M059J (cell line): ENCODE results near the gene PDCD1LG2. TPM values are rescaled to one million over a fixed set of nuclear protein-coding genes. Genes with fewer than 3 reads are reported as not detected.
"Not testable (repeated sequence)": the region's sequence is repeated elsewhere in the genome, so short reads cannot be mapped to it uniquely, and the experiment has no call there.

Experiments
- DNase-seq: peaks from one replicate; pipeline ENCODE4 v3.0.0-alpha.2; 2012; ENCODE audit warnings: low read depth
- total RNA-seq: library from RNA; depleted of rRNA; stranded (reverse); fragments of >200 nt; shearing (Covaris generic); gene quantifications from 2 replicates; pipeline ENCODE4 v1.2.3, GENCODE V29; 2014; rRNA removed

PDCD1LG2 gene
- 20.7 and 28.1 TPM in 2 replicates for total RNA-seq

DNA sequence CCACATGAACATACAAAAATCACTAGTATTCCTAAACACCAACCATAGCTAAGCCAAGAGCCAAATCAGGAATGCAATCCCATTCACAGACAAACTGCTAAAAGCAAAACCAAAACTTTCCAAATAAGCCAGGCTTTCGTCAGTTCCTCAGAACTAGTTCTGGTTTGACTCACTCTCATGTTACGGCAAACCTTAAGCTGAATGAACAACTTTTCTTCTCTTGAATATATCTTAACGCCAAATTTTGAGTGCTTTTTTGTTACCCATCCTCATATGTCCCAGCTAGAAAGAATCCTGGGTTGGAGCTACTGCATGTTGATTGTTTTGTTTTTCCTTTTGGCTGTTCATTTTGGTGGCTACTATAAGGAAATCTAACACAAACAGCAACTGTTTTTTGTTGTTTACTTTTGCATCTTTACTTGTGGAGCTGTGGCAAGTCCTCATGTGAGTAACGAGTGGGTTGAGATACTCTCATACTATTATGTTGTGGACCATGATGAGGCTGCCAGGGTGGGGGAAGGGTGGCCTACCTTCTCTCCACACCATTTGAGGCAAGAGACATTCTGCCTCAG is at the start of gene PDCD1LG2:
Gene PDCD1LG2, plus strand, starts transcription at position 172 of the 572 bp plus-strand sequence. CDS start 12,016 bp downstream, outside the sequence.
- peak; percentile 86 for DNase-seq

DNA sequence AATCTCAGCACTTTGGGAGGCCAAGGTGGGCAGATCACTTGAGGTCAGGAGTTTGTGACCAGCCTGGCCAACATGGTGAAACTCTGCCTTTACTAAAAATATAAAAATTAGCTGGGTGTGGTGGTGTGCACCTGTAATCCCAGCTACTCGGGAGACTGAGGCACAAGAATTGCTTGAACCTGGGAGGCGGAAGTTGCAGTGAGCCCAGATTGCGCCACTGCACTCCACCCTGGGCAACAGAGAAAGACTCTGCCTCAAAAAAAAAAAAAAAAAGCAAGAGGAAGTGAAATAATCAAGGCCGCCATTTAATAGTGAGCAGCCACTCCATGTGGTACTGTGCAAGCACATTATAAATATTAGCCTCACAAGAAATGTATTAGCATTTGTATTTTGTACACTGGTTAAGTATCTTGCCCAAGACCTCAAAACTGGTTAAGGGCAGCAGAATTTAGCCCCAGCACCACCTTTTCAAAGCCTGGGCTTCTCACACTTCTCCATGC is 45.5 kb upstream of the PDCD1LG2 start:
- DNase-seq: not testable (repeated sequence)

DNA sequence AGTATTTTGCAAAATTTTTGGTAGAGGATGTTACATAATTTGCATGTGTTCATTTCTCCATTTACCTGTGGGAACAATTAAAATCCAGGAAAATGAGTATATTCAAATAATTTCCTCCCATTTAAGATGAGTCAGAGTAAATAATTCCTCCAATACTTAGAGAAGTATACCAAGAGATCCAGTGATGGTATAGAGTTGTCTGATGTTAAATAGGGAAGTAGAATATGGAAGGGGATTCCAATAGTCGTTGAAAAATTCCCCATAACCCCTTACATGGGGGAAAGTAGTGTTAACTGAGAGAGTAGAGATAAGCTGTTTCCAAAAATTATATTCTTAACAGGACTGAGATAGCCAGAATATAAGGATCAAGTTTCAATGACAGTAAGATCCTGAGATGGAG is 44.3 kb upstream of the PDCD1LG2 start:
- no peak for DNase-seq

DNA sequence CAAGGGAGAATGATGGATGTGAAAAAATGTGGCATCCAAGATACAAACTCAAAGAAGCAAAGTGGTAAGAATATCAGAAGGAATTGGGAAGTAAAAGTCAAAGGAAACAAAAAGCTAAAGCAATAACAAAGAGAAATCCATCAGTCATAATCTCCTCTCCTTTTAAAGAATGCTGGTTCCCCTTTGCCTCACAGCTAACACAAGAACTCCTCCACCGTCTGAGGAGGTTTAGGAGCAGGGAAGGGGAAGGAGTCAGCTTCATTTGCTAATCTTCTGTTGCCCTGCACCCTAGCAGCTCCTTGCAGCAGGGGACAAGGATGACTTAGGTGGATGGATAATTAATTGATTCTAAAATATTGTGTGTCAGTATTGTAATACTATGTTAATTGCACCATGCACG is 43.6 kb upstream of the PDCD1LG2 start:
- no peak for DNase-seq

DNA sequence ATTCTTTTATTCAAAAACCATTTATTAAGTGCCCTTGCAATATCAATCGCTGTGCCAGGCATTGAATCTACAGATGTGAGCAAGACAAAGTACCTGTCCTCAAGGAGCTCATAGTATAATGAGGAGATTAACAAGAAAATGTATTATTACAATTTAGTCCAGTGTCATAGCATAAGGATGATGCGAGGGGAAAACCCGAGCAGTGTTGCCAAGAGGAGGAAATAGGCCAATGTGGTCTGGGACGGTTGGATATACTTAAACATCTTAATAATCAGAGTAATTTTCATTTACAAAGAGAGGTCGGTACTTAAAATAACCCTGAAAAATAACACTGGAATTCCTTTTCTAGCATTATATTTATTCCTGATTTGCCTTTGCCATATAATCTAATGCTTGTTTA is 41.5 kb upstream of the PDCD1LG2 start:
- no peak for DNase-seq

DNA sequence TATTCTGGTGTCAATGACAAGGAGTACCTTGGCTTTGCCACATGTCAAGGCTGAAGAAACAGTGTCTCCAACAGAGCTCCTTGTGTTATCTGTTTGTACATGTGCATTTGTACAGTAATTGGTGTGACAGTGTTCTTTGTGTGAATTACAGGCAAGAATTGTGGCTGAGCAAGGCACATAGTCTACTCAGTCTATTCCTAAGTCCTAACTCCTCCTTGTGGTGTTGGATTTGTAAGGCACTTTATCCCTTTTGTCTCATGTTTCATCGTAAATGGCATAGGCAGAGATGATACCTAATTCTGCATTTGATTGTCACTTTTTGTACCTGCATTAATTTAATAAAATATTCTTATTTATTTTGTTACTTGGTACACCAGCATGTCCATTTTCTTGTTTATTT is 40.2 kb upstream of the PDCD1LG2 start:
- DNase-seq: peak; percentile 22

DNA sequence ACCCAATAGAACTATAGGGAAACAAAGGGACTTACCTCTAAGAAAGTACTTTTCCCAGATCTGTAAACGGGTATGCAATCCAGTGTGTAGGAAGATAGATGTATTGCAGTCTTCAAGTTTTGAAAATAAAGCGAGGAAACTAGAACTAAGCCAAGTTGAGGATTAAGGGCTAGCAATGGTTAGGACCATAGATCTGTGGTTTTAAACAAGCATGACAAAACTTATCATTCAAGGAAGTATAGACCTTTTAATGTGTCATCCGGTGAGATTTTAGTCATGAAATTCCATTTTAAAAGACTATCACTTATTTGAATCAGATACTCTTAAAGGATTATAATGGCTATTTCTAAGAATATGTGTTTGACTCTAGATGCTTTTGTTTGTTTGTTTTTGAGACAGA is 39.5 kb upstream of the PDCD1LG2 start:
- no peak for DNase-seq

DNA sequence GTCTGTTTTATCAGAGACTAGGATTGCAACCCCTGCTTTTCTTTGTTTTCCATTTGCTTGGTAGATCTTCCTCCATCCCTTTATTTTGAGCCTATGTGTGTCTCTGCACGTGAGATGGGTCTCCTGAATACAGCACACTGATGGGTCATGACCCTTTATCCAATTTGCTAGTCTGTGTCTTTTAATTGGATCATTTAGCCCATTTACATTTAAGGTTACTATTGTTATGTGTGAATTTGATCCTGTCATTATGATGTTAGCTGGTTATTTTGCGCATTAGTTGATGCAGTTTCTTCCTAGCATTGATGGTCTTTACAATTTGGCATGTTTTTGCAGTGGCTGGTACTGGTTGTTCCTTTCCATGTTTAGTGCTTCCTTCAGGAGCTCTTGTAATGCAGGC is 34.7 kb upstream of the PDCD1LG2 start:
- not testable (repeated sequence) for DNase-seq

DNA sequence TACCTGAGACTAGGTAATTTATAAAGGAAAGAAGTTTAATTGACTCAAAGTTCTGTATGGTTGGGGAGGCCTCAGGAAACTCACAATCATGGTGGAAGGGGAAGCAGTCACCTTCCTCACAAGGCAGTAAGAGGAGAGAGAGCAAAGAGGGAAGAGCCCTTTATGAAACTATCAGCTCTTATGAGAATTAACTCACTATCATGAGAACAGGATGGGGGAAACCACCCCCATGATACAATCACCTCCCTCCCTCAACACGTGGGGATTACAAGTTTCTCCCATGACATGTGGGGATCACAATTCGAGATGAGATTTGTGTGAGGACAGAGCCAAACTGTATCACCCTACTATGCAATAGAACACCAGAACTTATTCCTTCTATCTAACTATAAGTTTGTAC is 32.1 kb upstream of the PDCD1LG2 start:
- DNase-seq: no peak

DNA sequence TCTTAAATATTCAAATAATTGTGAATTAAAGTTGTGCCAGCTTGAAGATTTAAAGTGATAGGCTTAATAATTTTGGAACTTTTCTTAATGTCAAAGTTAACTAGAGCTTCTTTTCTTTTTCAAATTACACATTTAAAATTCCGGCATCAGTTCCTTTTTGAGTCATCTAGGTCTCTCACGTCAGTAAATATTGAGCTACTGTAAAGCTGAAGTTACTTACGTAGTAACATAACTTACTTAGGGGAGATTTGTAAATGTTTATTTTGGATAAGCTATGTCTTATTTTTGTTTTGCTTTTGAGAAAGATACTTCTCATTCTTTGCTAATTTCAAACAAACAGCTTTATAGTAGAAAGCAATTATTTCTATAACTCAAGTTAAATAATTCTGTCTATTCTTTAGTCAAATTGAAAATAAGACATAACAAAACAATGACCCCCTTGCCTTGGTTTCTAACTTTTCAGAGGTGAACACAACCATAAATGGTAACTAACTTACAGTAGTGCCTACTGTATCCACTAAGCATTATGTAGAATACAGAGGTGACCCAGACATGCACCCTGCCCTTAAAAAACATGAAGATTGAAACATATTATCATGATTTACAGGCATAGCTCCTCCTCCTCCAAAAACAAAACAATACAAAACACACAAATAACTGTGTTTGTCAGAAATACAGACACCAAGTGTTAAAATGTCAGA is 30.2 kb upstream of the PDCD1LG2 start:
- DNase-seq: no peak

DNA sequence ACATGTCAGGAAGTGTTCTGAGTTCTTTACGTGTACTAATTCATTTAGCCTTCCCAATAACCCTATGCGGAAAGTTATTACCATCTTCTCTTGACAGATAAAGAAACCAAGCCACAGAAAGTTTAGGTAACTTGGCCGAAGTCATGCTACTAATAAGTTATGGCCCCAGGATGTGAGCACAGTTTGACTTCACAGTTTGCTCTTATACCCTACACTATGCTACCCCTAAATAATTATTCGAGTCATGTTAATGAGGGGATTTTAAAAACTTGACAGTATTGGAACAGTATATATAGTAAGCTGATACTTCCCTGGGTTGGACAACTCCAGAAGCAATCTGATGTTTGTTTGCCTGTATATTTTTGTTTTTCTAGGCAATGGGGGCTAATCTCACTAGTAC is 29.4 kb upstream of the PDCD1LG2 start:
- DNase-seq: no peak

DNA sequence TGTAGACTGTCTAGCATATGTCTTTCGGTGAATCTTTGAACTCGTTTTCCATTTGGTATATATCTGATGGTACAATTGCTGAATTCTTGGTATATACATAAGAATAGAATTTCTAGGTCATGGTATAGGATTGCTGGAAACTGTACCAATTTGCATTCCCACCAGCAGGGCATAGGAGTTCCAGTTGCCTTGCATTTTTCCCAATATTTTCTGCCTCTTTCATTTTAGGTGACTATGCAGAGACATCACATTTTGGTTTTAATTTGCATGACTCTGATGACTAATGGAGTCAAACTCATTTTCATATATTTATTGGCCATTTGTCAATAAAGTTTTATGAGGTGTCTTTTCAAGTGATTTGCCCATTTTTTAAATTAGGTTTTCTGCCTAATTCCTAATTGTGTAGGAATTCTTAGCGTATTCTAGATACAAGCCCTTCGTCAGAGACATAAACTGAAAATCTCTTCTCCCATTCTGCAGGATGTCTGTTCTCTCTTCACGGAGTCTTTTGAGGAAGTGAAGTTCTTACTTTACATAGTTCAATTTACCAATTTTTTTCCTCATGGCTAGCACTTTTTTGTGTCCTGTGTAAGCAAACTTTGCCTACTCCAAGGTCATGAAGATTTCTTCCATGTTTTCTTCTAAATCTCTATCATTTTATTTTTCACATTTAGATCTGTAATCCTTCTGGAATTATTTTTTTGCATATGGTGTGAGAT is 28.9 kb upstream of the PDCD1LG2 start:
- DNase-seq: no peak

DNA sequence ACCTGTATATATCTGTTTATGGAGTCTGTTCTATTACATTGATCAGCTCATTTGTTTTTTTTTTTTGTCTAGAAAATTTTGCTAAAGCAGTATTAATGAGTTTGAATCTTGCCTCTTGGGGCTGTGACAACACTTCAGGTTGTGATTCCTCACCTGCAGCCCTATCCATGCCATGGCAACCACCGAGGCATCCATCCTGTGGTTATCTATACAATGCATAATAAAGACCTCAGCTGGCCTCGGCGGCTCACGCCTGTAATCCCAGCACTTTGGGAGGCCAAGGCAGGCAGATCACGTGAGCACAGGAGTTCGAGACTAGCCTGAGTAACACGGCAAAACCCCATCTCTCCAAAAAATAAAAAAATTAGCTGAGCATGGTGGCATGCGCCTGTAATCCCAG is 28.1 kb upstream of the PDCD1LG2 start:
- DNase-seq: no peak

DNA sequence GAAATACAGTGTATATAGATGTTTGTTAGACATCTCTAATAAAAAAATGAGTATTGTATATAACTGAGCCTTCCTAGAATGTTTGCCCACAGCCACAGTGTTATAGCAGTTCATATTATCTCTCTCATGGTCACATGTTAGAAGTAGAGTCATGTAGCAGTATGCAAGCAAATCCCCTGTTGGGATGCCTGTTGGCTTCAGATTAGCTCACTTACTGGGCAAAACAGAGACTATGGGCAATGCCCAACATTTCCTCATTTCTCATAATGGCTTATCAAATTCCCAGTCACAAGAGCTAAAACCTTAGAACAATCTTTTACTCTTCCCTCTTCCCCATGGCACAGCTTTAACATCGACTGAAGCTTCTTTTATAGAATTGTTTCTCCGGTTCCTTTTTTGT is 27.0 kb upstream of the PDCD1LG2 start:
- DNase-seq: no peak

DNA sequence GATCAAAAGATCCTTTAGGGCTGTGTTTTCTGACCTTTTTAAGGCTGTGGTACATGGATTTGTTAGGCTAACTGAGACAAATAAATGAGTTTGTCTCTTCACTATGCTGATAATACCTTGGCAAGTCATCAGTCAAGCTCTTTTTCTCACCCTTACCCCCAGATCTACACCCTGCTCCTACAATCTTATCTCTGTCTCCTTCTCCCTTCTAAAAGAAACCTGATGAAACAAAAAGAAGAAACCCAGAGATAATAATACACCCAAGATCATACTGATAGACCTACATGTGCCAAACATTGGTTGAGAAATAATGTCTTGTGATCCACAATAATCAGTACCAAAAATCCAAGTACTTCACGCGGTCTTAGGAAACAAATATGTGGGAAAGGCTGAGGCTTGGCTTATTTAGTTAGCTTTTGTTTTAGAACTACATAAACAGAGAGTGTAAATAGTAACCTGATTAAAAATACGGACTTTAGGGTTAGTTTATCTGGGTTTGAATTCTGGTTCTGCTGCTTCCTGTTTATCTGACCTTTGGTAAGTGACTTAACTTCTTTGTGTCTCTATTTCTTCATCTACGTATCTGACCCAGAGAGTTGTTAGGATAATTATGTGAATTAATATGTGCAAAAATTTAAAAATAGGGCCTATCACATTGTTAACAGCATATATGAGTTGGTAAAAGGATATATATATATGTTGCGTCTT is 24.8 kb upstream of the PDCD1LG2 start:
- DNase-seq: no peak

DNA sequence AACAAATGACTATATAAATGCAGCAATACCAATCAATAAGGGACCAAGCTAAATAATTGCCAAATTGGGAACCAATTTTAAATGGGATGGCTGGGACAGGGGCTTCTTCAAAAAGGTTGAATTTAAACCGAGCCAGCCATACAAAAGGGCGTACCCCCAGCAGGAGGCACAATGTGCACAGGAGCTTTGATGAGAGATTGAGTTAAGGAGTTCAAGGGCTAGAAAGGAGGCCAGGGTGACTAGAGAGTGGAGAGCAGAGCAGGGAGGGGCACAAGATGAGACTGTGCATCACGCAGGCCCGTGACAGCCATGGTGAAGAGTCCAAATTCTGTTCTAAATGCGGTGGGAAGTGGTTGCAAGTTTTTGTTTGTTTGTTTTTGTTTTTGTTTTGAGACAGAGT is 23.3 kb upstream of the PDCD1LG2 start:
- no peak for DNase-seq

DNA sequence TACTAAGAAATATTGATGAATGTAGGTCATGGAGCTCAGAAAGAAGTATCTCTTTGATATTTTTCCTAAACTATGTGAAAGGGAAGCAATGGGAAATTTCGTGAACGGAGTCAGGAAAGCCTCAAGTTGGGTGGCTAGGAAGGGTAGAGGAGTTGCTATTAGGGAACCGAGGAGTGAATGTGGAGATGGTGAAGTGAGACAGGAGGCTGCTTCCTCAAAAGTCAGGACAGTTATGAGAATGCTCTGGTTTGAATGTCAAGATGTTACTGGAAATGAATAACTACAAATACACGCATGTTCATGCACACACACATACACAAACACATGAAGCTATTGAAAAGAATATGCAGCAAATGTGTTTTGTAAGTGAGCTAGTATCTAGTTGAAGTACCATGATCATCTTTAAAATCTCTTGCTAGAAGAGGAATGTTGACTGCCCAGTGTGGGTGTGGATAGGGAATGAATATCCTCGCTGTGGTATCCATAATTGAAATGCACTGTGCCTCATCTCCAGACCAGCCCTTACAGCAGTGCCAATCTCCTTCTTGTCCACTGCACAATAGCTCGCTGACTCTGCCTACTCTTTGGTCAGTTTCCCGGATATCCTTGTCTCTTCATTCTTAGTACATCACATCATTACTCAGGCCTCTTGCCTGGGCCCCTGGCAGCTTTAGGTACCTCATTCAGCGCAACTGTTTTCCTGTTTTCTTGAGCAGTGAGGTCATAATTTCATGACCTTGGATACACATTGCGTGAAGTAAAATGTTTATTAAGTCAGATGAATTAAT is 21.9 kb upstream of the PDCD1LG2 start:
- DNase-seq: no peak

DNA sequence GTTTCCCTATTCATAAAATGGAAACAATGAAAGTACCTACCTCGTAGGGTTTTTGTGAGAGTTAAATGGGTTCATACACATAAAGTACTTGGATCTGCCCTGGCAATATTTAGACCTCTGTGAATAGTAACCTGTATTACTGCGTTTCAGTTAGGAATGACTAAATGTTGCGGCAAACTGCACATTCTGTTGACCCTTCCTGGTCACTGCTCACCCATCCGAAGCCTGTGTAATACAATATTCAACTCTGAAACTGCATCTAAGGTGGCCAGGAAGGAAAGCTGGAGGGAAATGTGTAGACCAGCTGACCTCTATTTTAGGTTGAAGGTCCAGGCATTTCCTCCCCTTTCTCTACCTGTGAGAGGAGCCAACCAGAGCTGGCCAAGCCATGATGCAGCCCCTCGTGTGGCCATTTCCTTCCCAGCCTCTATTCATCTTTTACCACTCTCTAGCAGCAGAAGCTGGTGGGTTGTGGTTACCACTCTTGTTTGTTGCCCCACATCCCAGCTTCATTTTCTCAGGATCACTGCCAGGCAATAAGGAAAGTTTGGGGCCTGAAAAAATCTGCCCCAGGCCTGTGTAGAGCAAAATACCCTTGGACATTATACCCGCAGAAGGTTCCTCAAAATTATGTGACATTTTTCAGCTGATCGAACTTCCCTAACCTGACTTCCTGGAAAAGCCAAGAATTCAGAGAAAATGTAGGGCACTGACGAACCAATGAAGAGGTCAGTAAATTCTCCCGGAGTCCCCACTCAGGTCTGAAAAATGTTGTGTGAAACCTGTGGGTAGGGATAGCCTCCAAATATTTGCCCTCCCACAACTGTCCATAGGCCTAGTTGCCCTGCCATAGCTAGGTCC is 20.5 kb upstream of the PDCD1LG2 start:
- no peak for DNase-seq

DNA sequence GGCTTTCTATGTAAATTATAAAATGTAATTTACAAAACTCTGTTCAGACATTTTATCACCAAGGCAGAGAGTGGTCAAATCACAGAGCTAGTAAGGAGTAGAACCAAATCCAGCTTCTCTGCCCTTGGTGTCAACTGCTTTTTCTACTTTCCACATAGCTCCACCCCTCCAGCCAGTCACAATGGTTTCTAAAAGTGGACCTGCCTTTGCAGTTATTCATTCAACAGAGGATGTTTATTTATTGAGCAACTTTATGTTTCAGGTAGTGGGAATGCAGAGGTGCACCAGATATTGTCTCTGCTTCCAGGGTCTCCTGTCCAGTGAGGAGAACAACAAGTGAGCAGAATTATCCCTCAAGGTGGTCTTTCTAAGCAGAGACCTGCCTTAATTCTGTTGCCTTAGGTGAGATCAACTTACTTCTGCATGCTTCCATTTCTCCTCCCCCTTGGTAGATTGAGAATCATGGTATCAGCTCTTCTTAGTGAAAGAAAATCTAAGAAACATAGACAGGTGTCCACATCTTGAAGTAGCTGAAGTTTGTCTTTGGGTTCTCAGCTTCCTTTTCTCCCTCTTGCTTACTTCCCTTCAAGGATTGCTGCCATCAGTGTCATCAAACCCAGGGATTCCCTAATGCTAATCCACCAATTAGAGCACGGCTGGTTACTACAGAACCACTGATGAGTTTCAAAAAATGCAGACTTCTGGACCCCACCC is 17.2 kb upstream of the PDCD1LG2 start:
- peak; percentile 50 for DNase-seq
